Liver (tissue), 9 donors: Measurements from ENCODE around the gene TMEM119. TPM values are rescaled to one million over a fixed set of nuclear protein-coding genes. Genes with fewer than 3 reads are reported as not detected.

Experiments
- DNase-seq: peaks from one replicate; pipeline ENCODE4 v3.0.0-alpha.2; 2017; ENCODE audit warnings: low spot score
- H3K27ac ChIP-seq, 2 donors: one replicate each; pipeline ENCODE4 v1.7.0; 2013; ENCODE audit warnings: inconsistent platforms in 2 of 2, low read length in 2 of 2, control low read depth in 1 of 2, low read depth in 1 of 2, mild to moderate bottlenecking in 1 of 2
- H3K27me3 ChIP-seq, 4 donors: one replicate each; pipeline versions ENCODE4 v1.6.1 to v1.7.0; 2013; ENCODE audit warnings: low read length in 3 of 4, inconsistent platforms in 1 of 4, mild to moderate bottlenecking in 1 of 4, moderate library complexity in 1 of 4; ENCODE audit not compliant: control insufficient read depth in 4 of 4, insufficient read depth in 4 of 4
- H3K36me3 ChIP-seq, 4 donors: one replicate each; pipeline versions ENCODE4 v1.6.1 to v1.7.0; 2013; ENCODE audit warnings: low read length in 3 of 4, mild to moderate bottlenecking in 3 of 4, low read depth in 1 of 4, moderate library complexity in 1 of 4; ENCODE audit not compliant: control insufficient read depth in 4 of 4, insufficient read depth in 3 of 4
- H3K4me1 ChIP-seq, 4 donors: one replicate each; pipeline versions ENCODE4 v1.6.1 to v1.7.0; 2013; ENCODE audit warnings: low read length in 3 of 4, mild to moderate bottlenecking in 3 of 4, moderate library complexity in 1 of 4; ENCODE audit not compliant: control insufficient read depth in 4 of 4, insufficient read depth in 4 of 4
- H3K4me3 ChIP-seq, 3 donors: one replicate each; pipeline versions ENCODE4 v1.6.1 to v1.7.0; 2013; ENCODE audit warnings: low read length in 3 of 3, control low read depth in 1 of 3, low read depth in 1 of 3, mild to moderate bottlenecking in 1 of 3
- H3K9ac ChIP-seq, 2 donors: one replicate each; pipeline ENCODE4 v1.7.0; 2013; ENCODE audit warnings: low read length in 2 of 2, mild to moderate bottlenecking in 2 of 2, moderate library complexity in 2 of 2, control low read depth in 1 of 2, low read depth in 1 of 2
- H3K9me3 ChIP-seq, 4 donors: one replicate each; pipeline versions ENCODE4 v1.6.1 to v1.7.0; 2013; ENCODE audit warnings: low read length in 3 of 4; ENCODE audit not compliant: control insufficient read depth in 4 of 4
- EGR1 ChIP-seq, 2 donors: IDR thresholded peaks; 2 replicates each; pipeline ENCODE4 v1.6.1; 2016 to 2018; ENCODE audit warnings: antibody characterized with exemption in 2 of 2, low read depth in 2 of 2
- FOXA2 ChIP-seq: IDR thresholded peaks from 2 replicates; pipeline ENCODE4 v1.6.1; 2016; ENCODE audit warnings: antibody characterized with exemption
- HNF4A ChIP-seq, 2 donors: conservative IDR thresholded peaks; 2 replicates each; pipeline ENCODE4 v1.6.1; 2016; ENCODE audit warnings: antibody characterized with exemption in 2 of 2, mild to moderate bottlenecking in 2 of 2
- JUND ChIP-seq, 2 donors: IDR thresholded peaks; 2 replicates each; pipeline ENCODE4 v1.6.1; 2016; ENCODE audit warnings: antibody characterized with exemption in 2 of 2
- MAX ChIP-seq: IDR thresholded peaks from 2 replicates; pipeline ENCODE4 v1.6.1; 2016; ENCODE audit warnings: antibody characterized with exemption
- NR2F2 ChIP-seq: IDR thresholded peaks from 2 replicates; pipeline ENCODE4 v1.6.1; 2016; ENCODE audit warnings: antibody characterized with exemption
- YY1 ChIP-seq: IDR thresholded peaks from 2 replicates; pipeline ENCODE4 v1.6.1; 2016; ENCODE audit warnings: antibody characterized with exemption, mild to moderate bottlenecking
- ZBTB33 ChIP-seq: IDR thresholded peaks from 2 replicates; pipeline ENCODE4 v1.6.1; 2016; ENCODE audit warnings: antibody characterized with exemption
- WGBS: extraction: QIAGEN DNeasy Blood & Tissue Kit; methylation state at CpG from one replicate; pipeline ENCODE4 v1.1.7; 2013; 5-methylcytosine and 5-hydroxymethylcytosine counted together
- polyA plus RNA-seq, 2 donors: library from polyadenylated mRNA; stranded (reverse) in 1 of 2; unstranded in 1 of 2; fragments of 200-250 nt in 1 of 2; fragments of >200 nt in 1 of 2; fragmentation: Nextera tagmentation in 1 of 2; extraction: Ambion mirVana in 1 of 2; gene quantifications; one replicate each; pipeline versions ENCODE4 v1.2.1 to v1.2.3, GENCODE V29; 2013 to 2015
- total RNA-seq, 2 donors: library from RNA; depleted of rRNA; stranded (reverse); fragments of >200 nt; gene quantifications; one replicate each; pipeline ENCODE4 v1.2.3, GENCODE V29; 2014
- TF ChIP-seq, protein P1 (sequence below): IDR thresholded peaks from 2 replicates; pipeline ENCODE4 v1.6.1; 2016; ENCODE audit warnings: antibody characterized with exemption
- donor health status: healthy.
- donor health status: healthy.
- donor health status: healthy.
- donor health status: healthy.
- donor health status: healthy.

Gene TMEM119
- total and polyA plus RNA-seq, 4 donors: 0.14 to 2.6 (median 0.38) TPM

GRCh38 chr12:108580531-108580930, 17.4 kb downstream of the TMEM119 start:
- peak; percentile 10 for TF ChIP-seq NR2F2
- no peak for TF ChIP-seq HNF4A (conservative IDR thresholded peaks at IDR 0.05)
- no peak overlapping the region for H3K27ac ChIP-seq

GRCh38 chr12:108578813-108579212, 19.1 kb downstream of the TMEM119 start:
- no peak for TF ChIP-seq NR2F2
- 97% methylated on average over 3 of the region's 3 CpGs for WGBS

More at GRCh38 chr12:108580531-108580930, 17.4 kb downstream of the TMEM119 start:
- H3K27me3 ChIP-seq: no peaks in the 10 kb centered on the region
- 91% methylated on average over 3 of the region's 3 CpGs for WGBS
- DNase-seq: no peak
- no peaks in the 10 kb centered on the region for H3K9me3 ChIP-seq
- no peaks in the 10 kb centered on the region for H3K36me3 ChIP-seq
- no peak overlapping the region for H3K9ac ChIP-seq
- no peak overlapping the region for H3K4me3 ChIP-seq
- no peaks in the 10 kb centered on the region for H3K4me1 ChIP-seq

DNA sequence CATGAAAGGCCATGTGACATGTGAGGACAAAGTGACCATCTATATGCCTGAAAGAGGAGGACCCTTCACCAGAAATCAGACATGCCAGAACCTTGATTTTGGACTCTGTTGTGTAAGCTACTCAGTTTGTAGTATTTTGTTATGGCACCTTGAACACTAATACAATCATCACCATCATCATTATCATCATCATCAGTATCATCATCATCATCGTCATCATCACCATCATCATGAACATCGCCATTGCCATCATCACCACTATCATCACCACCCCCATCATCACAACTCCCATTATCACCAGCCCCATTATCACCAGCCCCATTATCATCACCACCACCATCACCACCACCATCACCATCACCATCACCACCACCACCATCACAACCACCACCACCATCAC, 19.6 kb downstream of the TMEM119 start:
- no peak overlapping the region for H3K27ac ChIP-seq

More at GRCh38 chr12:108578813-108579212, 19.1 kb downstream of the TMEM119 start:
- Histone ChIP-seq H3K36me3 (no peaks in the 10 kb centered on the region), H3K27ac (no peak overlapping the region), H3K9ac (no peak overlapping the region), H3K27me3 (no peaks in the 10 kb centered on the region), H3K4me3 (no peak overlapping the region), H3K4me1 (no peaks in the 10 kb centered on the region), H3K9me3 (no peaks in the 10 kb centered on the region)
- DNase-seq: no peak

DNA sequence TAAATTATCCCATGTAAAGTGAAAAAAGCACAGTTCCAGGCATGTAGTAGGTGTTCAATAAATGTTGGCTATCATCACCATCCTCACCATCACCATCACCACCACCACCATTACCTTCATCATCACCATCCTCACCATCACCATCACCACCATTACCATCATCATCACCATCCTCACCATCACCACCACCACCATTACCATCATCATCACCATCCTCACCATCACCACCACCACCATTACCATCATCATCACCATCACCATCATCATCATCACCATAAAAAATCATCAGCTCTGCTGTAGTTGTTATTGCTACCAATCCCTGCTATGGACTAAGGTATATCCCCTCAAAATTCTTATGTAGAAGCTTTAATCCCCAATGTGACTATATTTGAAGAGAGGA, 20.4 kb downstream of the TMEM119 start:
- H3K27ac ChIP-seq: no peak overlapping the region
- H3K4me3 ChIP-seq: no peak overlapping the region
- H3K4me1 ChIP-seq: no peaks in the 10 kb centered on the region
- H3K9ac ChIP-seq: no peak overlapping the region
- no peaks in the 10 kb centered on the region for H3K9me3 ChIP-seq
- TF ChIP-seq ZBTB33: no peak
- TF ChIP-seq MAX: no peak
- no peak for TF ChIP-seq NR2F2
- TF ChIP-seq JUND (IDR thresholded peaks at IDR 0.05): no peak
- TF ChIP-seq EGR1 (IDR thresholded peaks at IDR 0.05; ENCODE audit: low read depth in 2 of 2): no peak
- no peak for TF ChIP-seq FOXA2
- no peak for TF ChIP-seq YY1
- TF ChIP-seq, protein P1, sequence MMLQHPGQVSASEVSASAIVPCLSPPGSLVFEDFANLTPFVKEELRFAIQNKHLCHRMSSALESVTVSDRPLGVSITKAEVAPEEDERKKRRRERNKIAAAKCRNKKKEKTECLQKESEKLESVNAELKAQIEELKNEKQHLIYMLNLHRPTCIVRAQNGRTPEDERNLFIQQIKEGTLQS: no peak
- no peaks in the 10 kb centered on the region for H3K27me3 ChIP-seq
- DNase-seq: no peak
- H3K36me3 ChIP-seq: no peaks in the 10 kb centered on the region

More for the DNA sequence above, 19.6 kb downstream of the TMEM119 start:
- H3K4me3 ChIP-seq: no peak overlapping the region
- WGBS: 95% methylated on average over 2 of the region's 2 CpGs
- H3K36me3 ChIP-seq: no peaks in the 10 kb centered on the region
- H3K27me3 ChIP-seq: no peaks in the 10 kb centered on the region
- no peak for TF ChIP-seq YY1
- H3K4me1 ChIP-seq: no peaks in the 10 kb centered on the region
- H3K9ac ChIP-seq: no peak overlapping the region
- DNase-seq: no peak
- H3K9me3 ChIP-seq: no peaks in the 10 kb centered on the region
